GM21447 (cell line): Measurements from ENCODE around the gene ZNF385A.

Source experiments
- ATAC-seq: cut with Tn5 transposase; IDR thresholded peaks from one replicate; pipeline ENCODE4 v1.9.1; 2021; ENCODE audit not compliant: unreplicated experiment

ZNF385A gene

GRCh38 chr12:54384591-54385041 is at the start of gene ZNF385A:
TSS of gene ZNF385A (minus strand) at chr12:54384733. CDS start at chr12:54384514, 219 bp downstream.
- peak; percentile 42 for ATAC-seq

GRCh38 chr12:54432815-54433164 is 48.3 kb upstream of the ZNF385A start:
- no peak for ATAC-seq

GRCh38 chr12:54431911-54432814 is 47.6 kb upstream of the ZNF385A start:
- no peak for ATAC-seq

DNA sequence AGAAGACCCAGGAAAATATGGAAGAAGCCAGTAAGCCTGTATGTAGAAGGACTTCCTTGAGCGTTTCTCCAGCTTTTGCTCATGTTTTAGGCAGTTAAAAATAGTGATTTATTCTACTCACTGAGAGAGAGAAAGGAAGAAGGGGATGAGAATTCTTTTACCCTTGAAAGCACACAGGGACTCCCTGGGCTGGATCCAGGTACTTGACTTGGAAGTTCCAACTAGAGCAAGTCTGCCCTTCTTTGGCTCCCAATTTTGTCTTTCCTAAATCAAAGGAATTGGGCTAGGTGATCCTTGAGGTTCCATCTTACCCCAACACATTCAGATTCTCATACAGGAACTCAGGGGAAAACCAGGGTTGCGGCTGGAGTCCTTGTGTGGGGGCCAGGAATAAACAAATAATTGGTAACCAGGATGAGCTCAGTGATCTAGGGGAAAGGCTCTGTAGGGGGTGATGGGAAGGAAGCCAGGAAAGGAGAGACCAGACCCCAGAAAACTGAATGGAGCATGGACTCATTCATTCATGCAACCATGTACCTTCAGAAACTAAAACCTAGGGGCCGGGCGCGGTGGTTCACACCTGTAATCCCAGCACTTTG is 46.0 kb upstream of the ZNF385A start:
- no peak for ATAC-seq

- ATAC-seq = no peak
Measured at GRCh38 chr12:54429014-54429471, 44.5 kb upstream of the ZNF385A start.

GRCh38 chr12:54428050-54429013 is 43.8 kb upstream of the ZNF385A start:
- no peak for ATAC-seq

DNA sequence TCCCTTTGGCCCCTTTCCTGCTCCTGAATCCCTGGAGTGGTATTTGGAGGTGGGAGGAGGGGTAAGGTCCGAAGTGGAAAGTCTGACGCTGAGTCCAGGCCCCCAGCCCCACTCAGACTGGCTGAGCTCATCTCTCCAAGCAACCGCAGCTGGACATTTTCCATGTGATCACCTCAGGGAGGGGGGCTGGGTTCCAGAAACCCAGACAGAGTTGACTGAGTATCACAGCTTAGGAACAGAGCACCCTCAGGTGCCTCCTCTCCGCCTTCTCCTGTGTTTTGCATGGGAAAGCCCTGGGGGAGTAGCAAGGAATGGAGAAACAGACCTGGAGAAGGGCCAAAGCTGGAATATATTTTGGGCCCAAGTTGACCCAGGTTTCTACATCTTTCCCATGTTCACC is 42.6 kb upstream of the ZNF385A start:
- ATAC-seq = no peak

DNA sequence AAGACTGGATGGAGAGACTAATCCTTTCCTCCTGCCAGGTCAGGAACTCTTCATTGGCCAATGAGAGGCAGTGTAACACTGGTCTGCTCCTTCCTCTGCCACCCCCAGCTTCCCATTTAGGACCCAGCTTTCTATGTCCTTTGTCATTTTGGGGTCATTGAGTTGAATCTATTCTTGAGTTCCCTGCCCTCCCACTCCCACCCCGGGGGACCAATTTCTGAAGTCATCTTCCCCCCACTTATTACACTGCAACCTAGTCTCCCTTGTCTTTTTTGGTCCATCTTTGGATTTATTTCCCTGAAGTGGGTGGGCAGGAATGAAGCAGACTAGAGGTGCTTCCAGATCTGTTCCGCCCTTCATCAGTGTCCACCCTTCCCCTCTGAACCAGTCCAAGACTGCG is 42.2 kb upstream of the ZNF385A start:
- ATAC-seq = no peak

- no peak for ATAC-seq
Measured at GRCh38 chr12:54425702-54426101, 41.2 kb upstream of the ZNF385A start.

- ATAC-seq = no peak
Measured at GRCh38 chr12:54424224-54424623, 39.7 kb upstream of the ZNF385A start.

GRCh38 chr12:54423816-54424150 is 39.2 kb upstream of the ZNF385A start:
- no peak for ATAC-seq

DNA sequence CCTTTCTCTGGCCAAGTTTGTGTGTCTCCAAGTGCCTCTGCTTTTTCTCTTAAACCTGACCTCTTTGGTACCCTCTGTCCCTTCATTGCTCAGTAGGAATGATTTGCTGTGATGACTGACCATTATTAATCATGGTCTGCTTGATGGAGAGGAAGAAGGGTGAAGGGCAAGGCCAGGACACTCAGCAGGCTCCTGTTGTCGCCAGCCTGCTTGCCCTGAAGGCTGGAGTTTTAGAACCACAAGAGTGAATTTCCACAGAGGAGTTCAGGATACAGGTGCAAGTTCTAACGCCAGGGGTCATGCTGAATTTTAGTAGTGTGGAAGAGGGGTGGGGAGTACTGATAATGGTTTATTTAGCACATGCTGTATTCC is 37.3 kb upstream of the ZNF385A start:
- ATAC-seq = no peak

- ATAC-seq = no peak
Measured at GRCh38 chr12:54421175-54421878, 36.8 kb upstream of the ZNF385A start.

GRCh38 chr12:54420766-54421144 is 36.2 kb upstream of the ZNF385A start:
- ATAC-seq = no peak

DNA sequence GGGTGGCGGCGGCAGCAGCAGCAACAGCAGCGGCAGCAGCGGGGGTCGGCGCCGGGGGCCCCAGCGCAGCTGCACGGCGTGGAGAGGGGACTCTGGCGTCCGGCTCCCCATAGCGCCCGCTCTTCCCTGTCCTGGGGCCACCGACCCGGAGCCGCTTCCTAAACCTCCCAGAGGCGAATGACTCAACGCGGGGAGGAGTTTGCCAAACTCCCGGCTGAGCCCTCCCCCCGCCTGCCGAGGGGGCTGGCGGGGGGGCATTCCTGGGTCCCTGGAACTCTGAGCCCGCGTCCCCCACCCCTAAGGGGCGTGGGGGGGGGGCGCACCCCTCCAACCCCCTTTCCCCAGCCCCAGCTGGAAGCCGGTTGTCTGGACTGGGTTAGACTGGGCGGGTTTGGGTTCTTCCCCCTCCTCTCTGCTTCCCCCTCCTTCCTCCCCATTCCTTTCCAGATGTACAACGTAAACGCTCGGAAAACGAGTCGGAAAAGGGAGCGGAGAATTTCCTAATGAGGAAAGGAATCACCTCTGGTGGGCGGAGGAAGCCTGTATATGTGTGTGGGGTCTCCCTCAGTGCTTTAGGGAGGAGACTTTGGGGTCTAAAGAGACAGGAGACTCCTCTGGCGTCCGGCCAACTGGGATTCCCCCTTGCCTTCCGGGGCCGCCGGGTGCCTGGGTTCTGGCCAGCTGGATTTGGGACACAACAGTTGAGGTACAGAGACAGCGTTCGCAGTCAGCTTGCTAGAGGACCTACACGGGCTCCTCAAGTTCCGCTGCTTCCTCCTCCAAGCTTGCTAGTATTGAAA is 34.8 kb upstream of the ZNF385A start, which contains the start of gene ITGA5:
Gene ITGA5, minus strand, starts transcription at position 179 of the 800 bp plus-strand sequence. Its CDS starts 68 bp downstream, at position 111.
- no peak for ATAC-seq

- ATAC-seq = no peak
Measured at GRCh38 chr12:54418441-54419087, 34.0 kb upstream of the ZNF385A start.

GRCh38 chr12:54417712-54418440 is 33.3 kb upstream of the ZNF385A start:
- no peak for ATAC-seq
